ENCODE results near the gene RXRA.

GRCh38 chr9:134321946-134322741 is 4.1 kb upstream of the RXRA start:
- TF ChIP-seq CTCF (IDR thresholded peaks at IDR 0.05; ENCODE audit: insufficient read depth, low read length, poor library complexity, severe bottlenecking) = no peak
- TF ChIP-seq EZH2phosphoT487 (conservative IDR thresholded peaks at IDR 0.05; ENCODE audit: low read length) = no peak

All from SU-DHL-6 (cell line).